Tibial nerve (tissue), 4 donors: ENCODE data around the gene C5orf52. TPM values are rescaled to one million over a fixed set of nuclear protein-coding genes. Genes with fewer than 3 reads are reported as not detected.

ENCODE experiments used
- total RNA-seq, 4 donors: library from RNA; depleted of rRNA; stranded (reverse); fragments of >200 nt; gene quantifications; one replicate each; pipeline ENCODE4 v1.1.0, GENCODE V29; 2016

C5orf52 gene
- total RNA-seq, 4 donors from 2014 or later = not detected

Other genes with a start within 250 kb of the C5orf52 start
- 1 to 10 TPM in 2 of 4 donors, under 1 TPM in 1, not detected in 1; 0.84 to 5.7 (median 2.4) TPM for gene NIPAL4, start 211.3 kb upstream of the C5orf52 start, total RNA-seq
- 10 to 100 TPM in 2 of 4 donors, 1 to 10 TPM in 2; 7.2 to 13.2 (median 9.5) TPM for gene ADAM19, start 95.8 kb upstream of the C5orf52 start, total RNA-seq
- gene SOX30, start 19.1 kb upstream of the C5orf52 start, total RNA-seq = under 1 TPM in 1 of 4 donors, not detected in 3; 0.20 TPM
- gene THG1L, start 59.9 kb downstream of the C5orf52 start, total RNA-seq = 10 to 100 TPM in 2 of 4 donors, 1 to 10 TPM in 2; 4.9 to 11.5 (median 9.2) TPM
- gene LSM11, start 72.2 kb downstream of the C5orf52 start, total RNA-seq = 1 to 10 TPM; 2.1 to 4.2 (median 3.6) TPM
- gene CLINT1, start 187.6 kb downstream of the C5orf52 start, total RNA-seq = 10 to 100 TPM; 48.3 to 84.6 (median 61.7) TPM